Activated CD8-positive, alpha-beta memory T cell treated with anti-CD3 and anti-CD28 coated beads for 36 hours (primary cell): ENCODE measurements around the gene NKX2-2. TPM values are rescaled to one million over a fixed set of nuclear protein-coding genes. Genes with fewer than 3 reads are reported as not detected.

Source experiments
- CTCF ChIA-PET: fragments of 350-600 bp; sonication (Branson Sonifier 250); formaldehyde crosslinking; loops from one replicate; lab custom pipeline; 2021; ENCODE audit warnings: antibody characterized with exemption; lab: Charles Lee
- POLR2A ChIA-PET: fragments of 350-600 bp; sonication (Branson Sonifier 250); formaldehyde crosslinking; loops from one replicate; lab custom pipeline; 2021; ENCODE audit warnings: antibody characterized with exemption; lab: Charles Lee
- total RNA-seq, 2 experiments: library from RNA; stranded (reverse); gene quantifications; one replicate each; pipeline ENCODE4 v1.2.3, GENCODE V29; 2021

Gene NKX2-2
- not detected for total RNA-seq

DNA sequence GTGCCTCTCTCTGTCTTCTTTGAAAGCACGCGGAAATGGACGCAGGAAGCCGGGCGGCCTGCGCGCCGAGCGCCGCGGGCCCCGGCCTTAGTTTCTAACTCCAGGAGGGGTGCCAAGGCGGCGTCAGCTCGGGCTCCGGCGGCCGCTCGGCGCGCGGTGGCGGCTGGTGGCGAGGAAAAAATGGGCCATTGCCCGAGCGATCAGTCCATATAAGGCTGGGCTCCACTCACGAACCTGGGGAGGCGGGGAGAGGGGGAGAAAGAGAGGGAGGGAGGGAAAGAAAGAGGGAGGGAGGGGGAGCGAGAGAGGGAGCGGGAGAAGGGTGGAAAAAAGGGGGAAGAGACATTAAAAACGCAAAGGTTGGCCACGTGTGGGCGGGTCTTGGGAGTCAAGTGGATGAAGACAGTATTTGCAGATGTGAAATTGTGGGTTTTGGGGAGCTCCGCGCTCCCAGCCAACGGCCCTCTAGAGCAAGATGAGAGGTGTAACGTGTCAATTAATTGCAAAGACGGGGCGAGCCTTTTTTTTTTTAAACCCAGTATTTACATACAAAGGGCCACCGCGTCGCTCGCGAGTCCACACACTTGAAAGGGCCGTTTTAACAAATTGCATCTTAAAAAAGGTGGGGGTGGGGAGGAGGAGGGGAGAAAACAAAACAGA lies at the start of gene NKX2-2:
Gene NKX2-2, minus strand, starts transcription at position 184 of the 660 bp plus-strand sequence. CDS start 395 bp downstream, outside the sequence.
- CTCF ChIA-PET, result interaction anchor here (0.7 kb wide), 1 partner anchor 60 kb away, joined by 3 read pairs; no protein-coding TSS in a partner anchor
- POLR2A ChIA-PET, result no interaction called here

GRCh38 chr20:21562656-21563055 lies 48.8 kb upstream of the NKX2-2 start:
- ChIA-PET CTCF (interaction anchor here (1.0 kb wide), 1 partner anchor 326 kb away, joined by 4 read pairs; no protein-coding TSS in a partner anchor), POLR2A (no interaction called here)

DNA sequence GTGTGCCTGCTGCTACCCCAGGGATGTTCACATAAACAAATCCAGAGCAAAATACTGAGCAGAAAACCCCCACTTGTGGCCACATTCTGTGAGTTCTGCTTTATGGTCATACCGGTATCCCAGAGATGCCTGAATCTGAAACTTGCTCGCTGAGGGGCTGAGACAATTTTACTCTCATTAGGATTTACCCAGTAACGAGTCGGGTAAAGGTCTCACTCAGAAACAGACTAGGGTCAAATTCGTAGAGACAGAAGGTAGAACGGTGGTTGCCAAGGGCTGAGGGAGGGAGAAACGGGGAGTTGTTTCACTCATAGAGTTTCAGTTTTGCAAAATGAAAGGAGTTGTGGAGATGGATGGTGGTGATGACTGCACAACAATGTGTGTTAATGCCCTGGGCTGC lies 45.4 kb upstream of the NKX2-2 start:
- ChIA-PET POLR2A (no interaction called here), CTCF (no interaction called here)

DNA sequence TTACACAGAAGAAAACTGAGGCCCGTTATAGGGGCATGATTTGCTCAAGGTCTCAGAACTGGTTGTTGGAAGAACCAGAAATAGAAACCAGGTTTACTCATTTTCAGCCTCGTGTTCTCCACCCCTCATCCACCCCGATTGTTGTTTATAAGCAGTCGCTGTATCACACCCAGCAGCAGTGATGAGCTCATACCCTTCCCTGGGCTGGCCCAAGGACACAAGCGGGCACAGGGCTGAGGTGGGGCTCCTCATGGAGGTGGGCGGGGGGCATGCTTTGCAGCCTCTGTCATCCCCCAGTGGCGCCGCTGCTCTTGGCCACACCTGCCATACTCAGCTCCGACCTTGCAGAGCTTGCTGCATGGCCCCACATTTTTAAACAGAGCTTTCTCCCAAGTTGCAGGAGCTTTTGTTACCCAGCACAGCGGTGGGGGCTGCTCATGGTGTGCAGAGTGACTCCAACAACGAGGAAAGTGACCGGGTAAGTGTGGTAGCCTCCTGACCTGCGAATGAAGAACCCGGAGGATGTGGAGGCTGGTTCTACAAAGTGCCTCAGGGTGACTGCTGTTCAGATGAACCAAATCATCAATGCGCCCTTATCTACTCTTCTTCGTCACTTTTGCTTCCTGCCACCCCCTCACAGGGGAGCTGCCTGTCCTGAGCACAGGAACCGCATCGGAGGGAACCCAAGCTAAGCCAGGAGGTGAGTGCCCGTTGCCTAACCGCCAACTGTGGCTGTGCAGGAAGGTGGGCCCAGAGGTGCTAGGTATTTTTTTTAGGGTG lies 43.6 kb upstream of the NKX2-2 start:
- ChIA-PET POLR2A (no interaction called here), CTCF (interaction anchor here (0.8 to 1.3 kb wide), 2 partner anchors 14 to 27 kb away, joined by 3 read pairs; no protein-coding TSS in a partner anchor)

DNA sequence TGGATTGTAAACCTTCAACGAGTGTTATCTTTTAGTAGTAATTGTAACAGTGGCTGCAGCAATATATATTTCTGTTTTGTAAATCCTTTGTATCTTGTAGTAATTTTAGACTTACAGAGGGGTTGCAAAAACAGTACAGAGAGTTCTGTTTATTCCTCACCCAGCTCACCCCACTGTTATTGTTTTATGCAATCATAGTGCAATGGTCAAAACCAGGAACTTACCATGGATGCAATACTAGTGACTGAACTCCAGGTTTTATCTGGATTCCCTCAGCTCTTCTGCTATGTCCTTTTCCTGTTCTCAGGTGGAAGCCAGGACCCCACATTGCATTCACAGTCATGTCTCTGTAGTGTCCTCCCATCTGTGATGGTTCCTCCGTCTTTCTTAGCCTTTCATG lies 42.5 kb upstream of the NKX2-2 start:
- ChIA-PET CTCF (interaction anchor here (1.0 to 1.3 kb wide), 2 partner anchors 16 to 25 kb away, joined by 3 read pairs; no protein-coding TSS in a partner anchor), POLR2A (no interaction called here)

DNA sequence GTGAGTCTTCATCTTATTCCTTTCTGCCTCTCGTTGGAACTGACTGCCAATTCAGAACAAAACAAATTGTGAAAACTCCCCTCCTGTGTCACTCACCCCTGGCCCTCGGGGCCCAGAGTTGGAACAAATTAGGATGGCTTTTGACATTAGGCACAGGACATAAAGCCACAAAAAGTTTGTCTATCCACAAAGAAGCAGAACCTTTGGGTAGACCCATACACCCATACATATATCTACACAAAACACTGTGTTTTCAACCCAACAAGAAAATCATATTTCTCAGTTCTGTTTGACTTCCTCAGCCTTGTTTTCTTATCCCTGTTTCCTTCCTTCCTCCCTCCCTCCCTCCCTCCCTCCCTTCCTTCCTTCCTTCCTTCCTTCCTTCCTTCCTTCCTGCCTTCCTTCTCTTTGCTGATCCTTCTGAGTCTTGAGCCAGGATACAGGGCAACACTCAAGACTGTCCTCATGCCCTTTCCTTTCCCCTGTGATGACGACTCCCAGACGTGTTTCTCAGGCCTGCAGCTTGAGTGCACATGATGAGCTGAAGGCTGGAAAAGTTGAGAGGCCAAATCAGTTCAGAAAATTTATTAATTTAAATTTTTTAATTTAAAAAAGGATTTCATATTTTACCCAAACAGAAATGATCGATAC lies 41.7 kb upstream of the NKX2-2 start:
- POLR2A ChIA-PET, result no interaction called here

GRCh38 chr20:21554985-21555384 lies 41.1 kb upstream of the NKX2-2 start:
- ChIA-PET POLR2A (no interaction called here), CTCF (no interaction called here)

More for the DNA sequence above, 41.7 kb upstream of the NKX2-2 start:
- CTCF ChIA-PET, result interaction anchor here (1.0 kb wide), 1 partner anchor 16 kb away, joined by 3 read pairs; no protein-coding TSS in a partner anchor

GRCh38 chr20:21554376-21554890 lies 40.6 kb upstream of the NKX2-2 start:
- ChIA-PET POLR2A (no interaction called here), CTCF (no interaction called here)

GRCh38 chr20:21550587-21550986 lies 36.7 kb upstream of the NKX2-2 start:
- ChIA-PET CTCF (no interaction called here), POLR2A (interaction anchor here (0.6 kb wide), 1 partner anchor 385 kb away, joined by 3 read pairs; no protein-coding TSS in a partner anchor)

GRCh38 chr20:21548390-21549035 lies 34.6 kb upstream of the NKX2-2 start:
- ChIA-PET POLR2A (no interaction called here), CTCF (interaction anchor here (1.0 kb wide), 1 partner anchor 22 kb away, joined by 3 read pairs; no protein-coding TSS in a partner anchor)

GRCh38 chr20:21546355-21546754 lies 32.5 kb upstream of the NKX2-2 start:
- POLR2A ChIA-PET, result no interaction called here
- CTCF ChIA-PET, result no interaction called here

GRCh38 chr20:21539512-21539911 lies 25.6 kb upstream of the NKX2-2 start:
- CTCF ChIA-PET, result no interaction called here
- POLR2A ChIA-PET, result no interaction called here

GRCh38 chr20:21534886-21535285 lies 21.0 kb upstream of the NKX2-2 start:
- CTCF ChIA-PET, result no interaction called here
- POLR2A ChIA-PET, result no interaction called here

DNA sequence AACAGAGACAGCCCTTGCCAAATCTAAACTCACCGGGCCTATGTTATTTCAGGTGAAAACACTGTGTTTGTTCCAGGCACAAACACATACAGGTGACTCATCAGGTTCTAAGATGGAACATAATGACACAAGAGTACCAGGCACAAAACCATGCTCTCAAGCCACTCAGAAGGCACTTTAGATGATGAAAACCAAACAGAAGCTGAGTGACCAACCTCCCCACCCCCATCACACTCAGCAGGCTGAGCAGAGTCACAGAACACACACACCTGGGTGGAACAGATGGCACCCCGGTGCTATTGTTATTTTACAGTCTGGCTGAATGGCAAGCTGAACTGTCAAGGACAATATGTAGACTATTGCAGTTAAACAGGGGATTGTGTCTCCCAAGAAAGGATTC lies 20.6 kb upstream of the NKX2-2 start:
- POLR2A ChIA-PET, result no interaction called here

DNA sequence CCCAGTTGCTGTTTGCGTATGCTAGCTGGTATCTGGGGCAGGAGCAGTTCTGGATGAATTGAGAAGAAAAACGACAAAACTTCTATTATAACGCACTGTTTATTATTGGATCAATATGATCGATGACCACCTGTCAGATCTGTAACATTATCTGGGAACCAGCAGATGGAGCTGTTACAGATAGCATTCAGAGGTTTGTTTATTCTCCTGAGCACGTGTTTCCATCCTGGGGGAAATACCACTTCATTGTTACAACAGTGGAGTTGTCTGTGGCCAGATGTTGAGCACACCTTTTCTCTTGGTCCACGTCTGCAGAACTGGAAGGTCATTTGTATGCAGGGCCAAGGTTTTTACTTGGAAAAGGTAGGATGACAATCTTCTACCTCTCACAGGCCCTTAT lies 16.0 kb upstream of the NKX2-2 start:
- ChIA-PET POLR2A (no interaction called here), CTCF (interaction anchor here (1.0 to 1.4 kb wide), 4 partner anchors 41 to 86 kb away, joined by 3 to 7 read pairs (median 3); no protein-coding TSS in a partner anchor)

More for the DNA sequence above, 20.6 kb upstream of the NKX2-2 start:
- CTCF ChIA-PET, result no interaction called here

GRCh38 chr20:21528870-21529269 lies 15.0 kb upstream of the NKX2-2 start:
- CTCF ChIA-PET, result interaction anchor here (1.4 kb wide), 3 partner anchors 42 to 63 kb away, joined by 3 to 7 read pairs (median 3); no protein-coding TSS in a partner anchor

GRCh38 chr20:21527908-21528307 lies 14.0 kb upstream of the NKX2-2 start:
- POLR2A ChIA-PET, result no interaction called here
- CTCF ChIA-PET, result no interaction called here

More at GRCh38 chr20:21528870-21529269, 15.0 kb upstream of the NKX2-2 start:
- POLR2A ChIA-PET, result no interaction called here

DNA sequence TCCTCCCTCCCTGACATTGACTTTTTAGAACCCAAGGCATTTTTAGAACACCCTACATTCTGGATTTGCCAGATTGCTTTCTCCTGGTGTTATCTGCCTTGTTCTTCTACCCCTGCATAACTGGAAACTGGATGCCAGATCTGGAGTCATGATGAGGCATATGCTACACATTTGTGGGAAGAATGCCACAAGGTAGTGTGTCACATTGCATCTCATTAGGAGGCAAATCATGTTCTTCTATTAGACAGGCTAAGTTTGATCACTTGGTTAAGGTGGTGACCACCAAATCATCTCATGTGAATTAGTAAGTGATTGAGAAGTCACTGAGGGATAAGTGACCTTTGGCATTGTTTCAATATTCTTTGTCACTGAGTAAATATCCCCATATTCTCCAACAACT lies 12.9 kb upstream of the NKX2-2 start:
- ChIA-PET POLR2A (no interaction called here), CTCF (no interaction called here)

- POLR2A ChIA-PET, result no interaction called here
- CTCF ChIA-PET, result no interaction called here
Measured at GRCh38 chr20:21523895-21524294, 10.0 kb upstream of the NKX2-2 start.
